ENCODE measurements around the gene GJC2. TPM values are rescaled to one million over a fixed set of nuclear protein-coding genes. Genes with fewer than 3 reads are reported as not detected.

GJC2 gene
- polyA plus RNA-seq, 1 donor (not counting 4 experiments of a cell fraction or from before 2014, with no cell fraction given), result 0.58 TPM

DNA sequence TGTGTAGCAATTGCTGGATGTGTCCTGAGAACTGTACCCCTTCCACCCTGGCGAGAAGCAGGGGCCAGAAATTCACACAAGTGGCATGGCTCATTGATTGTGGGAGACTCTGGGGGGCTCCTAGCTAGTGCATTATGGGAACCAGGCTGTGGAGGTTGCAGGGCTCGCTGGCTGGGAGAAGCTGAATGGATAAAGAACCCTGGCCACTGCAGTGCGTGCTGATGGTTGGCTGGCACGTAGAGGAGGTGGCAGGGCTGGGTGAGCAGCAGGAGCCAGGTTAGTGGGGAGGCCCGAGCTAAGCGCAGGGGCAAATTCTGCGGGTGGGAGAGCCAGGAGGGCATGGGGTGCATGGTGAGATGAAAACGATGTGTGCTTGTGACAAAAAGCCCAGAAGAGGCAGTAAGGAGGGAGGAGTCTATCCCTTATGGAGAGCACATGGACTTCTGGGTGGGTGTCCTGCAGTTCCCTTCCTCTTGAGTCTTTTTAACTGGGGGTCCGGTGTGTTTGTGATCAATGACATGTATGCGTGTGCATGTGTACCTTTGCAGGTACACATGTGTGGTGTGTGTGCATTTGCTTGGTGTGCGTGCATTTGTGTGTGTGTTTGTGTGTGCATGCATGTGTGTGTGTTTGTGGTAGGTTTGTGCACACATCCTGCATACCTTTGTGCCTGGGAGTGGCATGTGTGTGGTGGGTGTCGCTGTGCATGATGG lies 6.1 kb upstream of the GJC2 start:
- H3K9ac ChIP-seq (ENCODE audit: control insufficient read depth, extremely low read depth, insufficient read depth, low read length), result peak overlapping the region; percentile 86
- no peaks in the 10 kb centered on the region for H3K27me3 ChIP-seq (ENCODE audit: control insufficient read depth, extremely low read depth, insufficient read depth, low read length)
- FAIRE-seq, result peak; percentile 32
- H3K4me2 ChIP-seq (ENCODE audit: control insufficient read depth, extremely low read depth, insufficient read depth, low read depth, low read length), result peak overlapping the region; percentile 98
- dilution Hi-C loops (cut with MboI; ENCODE audit: extremely low pct_ligation_motif_present, low sequenced_read_pairs), result no loop called here
- H3K9me3 ChIP-seq (ENCODE audit: control insufficient read depth, low read depth, low read length), result no peaks in the 10 kb centered on the region
- no peak overlapping the region for H3K27ac ChIP-seq (ENCODE audit: control insufficient read depth, insufficient read depth, low read length)
- peaks cover 28 to 45% of the 10 kb centered on the region in 2 experiments for H3K36me3 ChIP-seq (ENCODE audit: control insufficient read depth in 2 of 2, extremely low read depth in 1 of 2, insufficient read depth in 2 of 2, low read length in 2 of 2)
- no peak for DNase-seq (ENCODE audit: low read depth, low spot score)
- peak overlapping the region in 1 of 3 experiments; percentile 84 for H3K4me3 ChIP-seq (ENCODE audit: control insufficient read depth in 2 of 3, extremely low read depth in 1 of 3, insufficient read depth in 2 of 3, low read depth in 1 of 3, low read length in 3 of 3)
- peaks cover 26% of the 10 kb centered on the region for H4K20me1 ChIP-seq (ENCODE audit: control insufficient read depth, extremely low read depth, insufficient read depth, low read length)
- peaks cover 80% of the 10 kb centered on the region for H3K79me2 ChIP-seq (ENCODE audit: control insufficient read depth, insufficient read depth, low read length)
- peaks cover 49% of the 10 kb centered on the region for H3K4me1 ChIP-seq (ENCODE audit: control insufficient read depth, extremely low read depth, insufficient read depth, low read length)
- no peak overlapping the region for H2AFZ ChIP-seq (ENCODE audit: control insufficient read depth, low read length)
- peaks cover 2% of the 10 kb centered on the region for H3K9me1 ChIP-seq (ENCODE audit: control insufficient read depth, extremely low read depth, insufficient read depth, low read length)
- TF ChIP-seq, protein P1, sequence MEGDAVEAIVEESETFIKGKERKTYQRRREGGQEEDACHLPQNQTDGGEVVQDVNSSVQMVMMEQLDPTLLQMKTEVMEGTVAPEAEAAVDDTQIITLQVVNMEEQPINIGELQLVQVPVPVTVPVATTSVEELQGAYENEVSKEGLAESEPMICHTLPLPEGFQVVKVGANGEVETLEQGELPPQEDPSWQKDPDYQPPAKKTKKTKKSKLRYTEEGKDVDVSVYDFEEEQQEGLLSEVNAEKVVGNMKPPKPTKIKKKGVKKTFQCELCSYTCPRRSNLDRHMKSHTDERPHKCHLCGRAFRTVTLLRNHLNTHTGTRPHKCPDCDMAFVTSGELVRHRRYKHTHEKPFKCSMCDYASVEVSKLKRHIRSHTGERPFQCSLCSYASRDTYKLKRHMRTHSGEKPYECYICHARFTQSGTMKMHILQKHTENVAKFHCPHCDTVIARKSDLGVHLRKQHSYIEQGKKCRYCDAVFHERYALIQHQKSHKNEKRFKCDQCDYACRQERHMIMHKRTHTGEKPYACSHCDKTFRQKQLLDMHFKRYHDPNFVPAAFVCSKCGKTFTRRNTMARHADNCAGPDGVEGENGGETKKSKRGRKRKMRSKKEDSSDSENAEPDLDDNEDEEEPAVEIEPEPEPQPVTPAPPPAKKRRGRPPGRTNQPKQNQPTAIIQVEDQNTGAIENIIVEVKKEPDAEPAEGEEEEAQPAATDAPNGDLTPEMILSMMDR (optimal IDR thresholded peaks at IDR 0.05 in 1 of 3, IDR thresholded peaks at IDR 0.05 in 1 of 3, conservative IDR thresholded peaks at IDR 0.05 in 1 of 3; ENCODE audit: extremely low read depth in 1 of 3, insufficient read depth in 2 of 3, low read length in 3 of 3), result no peak
- no peak for TF ChIP-seq EZH2 (IDR thresholded peaks at IDR 0.05; ENCODE audit: low read length)

DNA sequence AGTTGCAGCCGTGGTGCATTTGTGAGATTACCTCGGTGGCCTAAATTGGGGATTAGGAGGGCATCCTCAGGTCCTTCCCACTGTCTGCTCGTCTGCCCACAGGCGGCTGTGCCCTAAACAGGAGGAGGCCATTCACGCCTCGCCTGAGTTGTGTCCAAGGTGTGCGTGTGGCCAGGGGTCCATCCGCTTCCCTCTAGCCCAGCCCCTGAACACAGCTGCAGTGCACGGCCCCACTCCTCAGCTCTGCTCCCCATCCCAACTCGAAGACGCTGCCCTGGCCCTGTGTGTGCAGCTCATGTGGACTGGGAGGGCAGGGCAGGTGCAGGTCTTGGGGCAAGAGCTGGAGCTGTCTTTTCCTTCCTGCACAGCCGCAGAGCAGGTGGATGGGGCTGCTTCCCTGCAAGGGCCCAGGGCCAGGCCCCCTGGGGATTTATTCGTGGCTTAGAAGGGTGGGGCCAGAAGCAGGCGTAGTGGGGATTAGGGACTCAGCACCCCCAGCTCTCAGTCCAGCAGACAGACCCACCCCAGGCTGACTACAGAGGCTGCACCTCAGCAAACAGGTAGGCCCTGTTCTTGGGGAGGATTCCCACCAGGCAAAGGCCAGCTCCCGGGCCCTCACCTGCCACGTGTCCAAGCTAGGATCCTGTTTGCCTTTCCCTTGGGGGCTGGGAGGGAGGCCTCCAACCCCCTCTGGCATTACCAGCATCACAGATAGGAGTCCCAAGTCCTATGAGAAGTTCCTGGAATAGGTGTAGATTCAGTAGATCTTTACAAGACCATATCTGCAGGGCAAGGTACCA lies 5.3 kb upstream of the GJC2 start:
- H2AFZ ChIP-seq (ENCODE audit: control insufficient read depth, low read length), result no peak overlapping the region
- peaks cover 2% of the 10 kb centered on the region for H3K9me1 ChIP-seq (ENCODE audit: control insufficient read depth, extremely low read depth, insufficient read depth, low read length)
- FAIRE-seq, result no peak
- H3K4me2 ChIP-seq (ENCODE audit: control insufficient read depth, extremely low read depth, insufficient read depth, low read depth, low read length), result peak overlapping the region; percentile 98
- H3K9ac ChIP-seq (ENCODE audit: control insufficient read depth, extremely low read depth, insufficient read depth, low read length), result no peak overlapping the region
- H3K36me3 ChIP-seq (ENCODE audit: control insufficient read depth in 2 of 2, extremely low read depth in 1 of 2, insufficient read depth in 2 of 2, low read length in 2 of 2), result peaks cover 31 to 50% of the 10 kb centered on the region in 2 experiments
- no peaks in the 10 kb centered on the region for H3K9me3 ChIP-seq (ENCODE audit: control insufficient read depth, low read depth, low read length)
- dilution Hi-C loops (cut with MboI; ENCODE audit: extremely low pct_ligation_motif_present, low sequenced_read_pairs), result no loop called here
- no peak for DNase-seq (ENCODE audit: low read depth, low spot score)
- no peak overlapping the region for H3K27ac ChIP-seq (ENCODE audit: control insufficient read depth, insufficient read depth, low read length)
- TF ChIP-seq EZH2 (IDR thresholded peaks at IDR 0.05; ENCODE audit: low read length), result no peak
- TF ChIP-seq, protein P1 (optimal IDR thresholded peaks at IDR 0.05 in 1 of 3, IDR thresholded peaks at IDR 0.05 in 1 of 3, conservative IDR thresholded peaks at IDR 0.05 in 1 of 3; ENCODE audit: extremely low read depth in 1 of 3, insufficient read depth in 2 of 3, low read length in 3 of 3), result no peak
- H4K20me1 ChIP-seq (ENCODE audit: control insufficient read depth, extremely low read depth, insufficient read depth, low read length), result peaks cover 26% of the 10 kb centered on the region
- H3K27me3 ChIP-seq (ENCODE audit: control insufficient read depth, extremely low read depth, insufficient read depth, low read length), result no peaks in the 10 kb centered on the region
- H3K4me3 ChIP-seq (ENCODE audit: control insufficient read depth in 2 of 3, extremely low read depth in 1 of 3, insufficient read depth in 2 of 3, low read depth in 1 of 3, low read length in 3 of 3), result no peak overlapping the region
- H3K79me2 ChIP-seq (ENCODE audit: control insufficient read depth, insufficient read depth, low read length), result peaks cover 80% of the 10 kb centered on the region
- H3K4me1 ChIP-seq (ENCODE audit: control insufficient read depth, extremely low read depth, insufficient read depth, low read length), result peaks cover 55% of the 10 kb centered on the region

Data from keratinocyte (primary cell).